Muscle layer of colon (tissue), 2 donors: ENCODE measurements around the gene LYZL1.
"Not testable (repeated sequence)": the region's sequence is repeated elsewhere in the genome, so short reads cannot be mapped to it uniquely, and the experiment has no call there.

ENCODE experiments used
- H3K27ac ChIP-seq: one replicate; pipeline ENCODE4 v1.7.0; 2013; ENCODE audit warnings: low read depth, mild to moderate bottlenecking, low read length, moderate library complexity
- H3K27me3 ChIP-seq, 2 donors: one replicate each; pipeline ENCODE4 v1.7.0; 2013; ENCODE audit warnings: low read length in 2 of 2, mild to moderate bottlenecking in 2 of 2; ENCODE audit not compliant: insufficient read depth in 2 of 2, control insufficient read depth in 1 of 2
- H3K36me3 ChIP-seq: one replicate; pipeline ENCODE4 v1.7.0; 2013; ENCODE audit warnings: mild to moderate bottlenecking, low read length; ENCODE audit not compliant: insufficient read depth
- H3K4me1 ChIP-seq: one replicate; pipeline ENCODE4 v1.7.0; 2013; ENCODE audit warnings: mild to moderate bottlenecking, low read length; ENCODE audit not compliant: insufficient read depth
- H3K4me3 ChIP-seq, 2 donors: one replicate each; pipeline ENCODE4 v1.7.0; 2013; ENCODE audit warnings: low read length in 2 of 2, low read depth in 1 of 2, mild to moderate bottlenecking in 1 of 2, moderate library complexity in 1 of 2
- H3K9ac ChIP-seq: one replicate; pipeline ENCODE4 v1.7.0; 2013; ENCODE audit warnings: low read length
- H3K9me3 ChIP-seq: one replicate; pipeline ENCODE4 v1.7.0; 2013; ENCODE audit warnings: mild to moderate bottlenecking, low read length
- donor health status: abdominal sarcoma.
- donor health status: Adenocarcinoma of cecum.

The LYZL1 gene

DNA sequence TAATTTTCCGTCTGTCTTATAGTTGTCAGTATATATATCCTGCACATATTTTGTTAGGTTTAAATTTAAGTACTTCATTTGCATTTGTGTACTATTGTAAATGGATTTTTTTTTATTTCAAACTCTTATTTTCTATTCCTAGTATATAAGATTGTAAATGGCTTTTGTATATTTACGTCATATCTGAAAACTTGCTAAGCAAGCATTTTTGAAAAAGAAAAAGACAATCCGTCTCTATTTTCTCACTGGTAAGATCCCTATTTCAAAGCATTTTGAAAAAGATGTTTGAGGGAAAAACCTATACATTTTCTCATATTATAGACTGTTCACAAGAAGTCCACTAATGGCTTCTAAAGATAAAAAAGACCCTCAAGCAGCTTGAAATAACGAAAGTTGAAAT, 1.2 kb upstream of the LYZL1 start:
- no peaks in the 10 kb centered on the region for H3K4me1 ChIP-seq
- no peak overlapping the region for H3K4me3 ChIP-seq
- no peaks in the 10 kb centered on the region for H3K36me3 ChIP-seq
- no peaks in the 10 kb centered on the region for H3K27me3 ChIP-seq
- no peak overlapping the region for H3K9ac ChIP-seq
- no peak overlapping the region for H3K27ac ChIP-seq
- H3K9me3 ChIP-seq = no peaks in the 10 kb centered on the region

GRCh38 chr10:29291561-29291960, 2.7 kb downstream of the LYZL1 start:
- not testable (repeated sequence) for H3K36me3 ChIP-seq, H3K4me1 ChIP-seq, H3K9me3 ChIP-seq, H3K4me3 ChIP-seq, H3K27me3 ChIP-seq, H3K27ac ChIP-seq, H3K9ac ChIP-seq

DNA sequence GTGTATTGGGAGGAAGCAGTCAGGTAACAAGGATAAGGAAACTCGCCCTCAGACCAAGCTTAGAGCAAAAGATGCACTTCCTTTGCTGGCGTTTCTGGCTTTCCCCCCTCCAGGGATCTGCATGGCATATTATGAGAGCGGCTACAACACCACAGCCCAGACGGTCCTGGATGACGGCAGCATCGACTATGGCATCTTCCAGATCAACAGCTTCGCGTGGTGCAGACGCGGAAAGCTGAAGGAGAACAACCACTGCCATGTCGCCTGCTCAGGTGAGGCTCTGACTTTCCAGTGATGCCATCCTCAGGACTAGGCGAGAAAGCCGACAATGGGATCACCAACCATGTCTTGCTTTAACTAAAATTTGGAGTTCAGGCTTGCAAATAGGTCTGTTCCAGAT, 3.5 kb downstream of the LYZL1 start:
- not testable (repeated sequence) for H3K27me3 ChIP-seq, H3K4me1 ChIP-seq, H3K4me3 ChIP-seq, H3K27ac ChIP-seq, H3K9ac ChIP-seq, H3K36me3 ChIP-seq, H3K9me3 ChIP-seq

DNA sequence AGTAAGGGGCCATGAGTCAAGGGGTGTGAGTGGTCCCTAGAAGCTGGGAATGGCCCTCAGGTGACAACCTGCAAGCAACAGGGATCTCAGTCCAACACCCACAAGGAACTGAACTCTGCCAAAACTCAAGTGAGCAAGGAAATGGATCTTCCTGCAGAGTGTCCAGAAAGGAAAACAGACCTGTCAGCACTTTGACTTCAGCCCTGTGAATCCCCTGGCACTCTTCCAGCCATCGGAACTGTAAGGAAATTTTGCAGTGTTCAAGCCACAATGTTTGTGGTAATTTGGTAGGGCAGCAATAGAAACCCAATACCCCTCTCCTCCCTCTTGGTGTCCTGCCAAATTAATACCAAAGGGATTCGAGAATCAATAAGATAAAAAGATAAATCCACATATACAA, 6.9 kb downstream of the LYZL1 start:
- Histone ChIP-seq H3K27me3 (no peaks in the 10 kb centered on the region), H3K27ac (no peak overlapping the region), H3K4me1 (no peaks in the 10 kb centered on the region), H3K9me3 (peaks cover 4% of the 10 kb centered on the region), H3K4me3 (no peak overlapping the region), H3K9ac (no peak overlapping the region), H3K36me3 (no peaks in the 10 kb centered on the region)

DNA sequence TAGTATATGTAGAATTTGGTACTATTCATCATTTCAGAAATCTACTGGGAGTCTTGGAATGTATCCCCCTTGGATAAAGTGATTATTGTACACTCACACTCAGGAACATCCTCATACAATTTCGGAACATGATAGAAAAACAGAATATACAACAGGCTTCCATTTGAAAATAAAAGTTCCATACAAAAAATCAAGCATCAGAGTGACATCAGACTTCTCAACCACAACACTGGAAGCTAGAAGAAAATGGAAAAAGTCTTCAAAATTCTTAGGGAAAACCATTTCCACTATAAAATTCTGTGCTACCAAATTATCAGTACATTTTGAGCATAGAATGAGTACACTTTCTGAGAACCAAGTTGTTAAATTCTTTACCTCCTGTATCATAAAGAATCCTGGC, 8.8 kb downstream of the LYZL1 start:
- H3K27me3 ChIP-seq = no peaks in the 10 kb centered on the region
- no peak overlapping the region for H3K4me3 ChIP-seq
- H3K9me3 ChIP-seq = peaks cover 9% of the 10 kb centered on the region

GRCh38 chr10:29301359-29301910, 12.6 kb downstream of the LYZL1 start:
- no peaks in the 10 kb centered on the region for H3K4me1 ChIP-seq
- H3K9me3 ChIP-seq = peaks cover 9% of the 10 kb centered on the region
- H3K27me3 ChIP-seq = no peaks in the 10 kb centered on the region
- H3K27ac ChIP-seq = no peak overlapping the region
- no peaks in the 10 kb centered on the region for H3K36me3 ChIP-seq
- no peak overlapping the region for H3K4me3 ChIP-seq
- H3K9ac ChIP-seq = no peak overlapping the region

More for the DNA sequence above, 8.8 kb downstream of the LYZL1 start:
- Histone ChIP-seq H3K36me3 (no peaks in the 10 kb centered on the region), H3K27ac (no peak overlapping the region), H3K4me1 (no peaks in the 10 kb centered on the region), H3K9ac (no peak overlapping the region)

DNA sequence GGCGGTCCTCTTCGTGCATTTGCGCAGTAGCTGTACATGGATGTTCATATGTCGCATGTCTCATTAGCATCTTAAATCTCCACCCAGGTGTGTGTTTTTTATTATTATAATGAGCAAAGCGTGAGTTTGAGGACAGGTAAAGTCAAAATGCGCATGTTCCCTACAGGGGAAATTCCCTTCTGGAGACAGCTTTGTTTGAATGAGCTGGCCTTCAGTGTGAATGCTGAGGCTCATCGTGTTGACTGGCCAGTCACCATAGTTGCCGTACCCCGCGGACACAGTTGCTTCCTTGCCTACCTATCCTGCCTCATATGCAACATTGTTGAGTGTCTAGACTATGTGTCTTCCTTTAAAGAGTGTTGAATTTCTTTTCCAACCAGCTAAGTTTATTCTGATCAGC, 13.6 kb downstream of the LYZL1 start:
- Histone ChIP-seq H3K27ac (no peak overlapping the region), H3K27me3 (no peaks in the 10 kb centered on the region), H3K4me3 (no peak overlapping the region), H3K4me1 (no peaks in the 10 kb centered on the region), H3K36me3 (no peaks in the 10 kb centered on the region), H3K9me3 (peaks cover 9% of the 10 kb centered on the region), H3K9ac (no peak overlapping the region)

DNA sequence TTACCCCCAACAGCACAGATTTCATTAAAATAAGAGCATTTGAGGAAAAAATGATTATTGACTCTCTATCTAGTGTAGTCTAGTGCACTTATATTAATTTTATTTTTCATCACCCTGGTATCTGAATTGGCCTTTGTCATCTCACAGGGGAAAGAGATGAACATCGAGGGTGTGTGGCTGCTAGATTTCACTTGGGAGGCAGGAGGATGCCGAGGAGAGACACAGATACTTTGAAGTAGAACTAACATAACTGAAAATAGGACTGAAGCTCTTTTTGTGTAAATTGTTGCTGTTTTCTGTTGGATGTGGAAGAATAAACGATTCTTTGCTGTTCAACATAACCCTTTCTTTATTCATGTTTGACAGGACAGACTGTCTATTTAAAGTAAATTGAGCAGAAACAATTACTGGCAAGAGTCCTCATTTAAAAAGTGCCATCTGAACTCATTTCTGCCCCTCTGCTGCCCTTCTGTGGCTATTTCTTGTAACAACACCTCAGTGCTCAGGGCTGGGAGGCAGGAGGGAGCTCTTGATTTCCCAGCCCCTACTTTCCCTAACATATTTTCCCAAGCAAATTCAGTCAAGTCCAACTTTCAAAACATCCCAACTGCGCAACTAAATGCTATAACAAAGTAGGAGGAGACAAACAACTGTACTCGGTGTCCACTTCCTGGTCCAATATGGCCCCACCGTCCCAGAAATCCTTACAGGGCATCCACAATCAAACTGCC, 15.6 kb downstream of the LYZL1 start:
- Histone ChIP-seq H3K27ac (no peak overlapping the region), H3K27me3 (no peaks in the 10 kb centered on the region), H3K36me3 (no peaks in the 10 kb centered on the region), H3K9ac (no peak overlapping the region), H3K9me3 (peaks cover 4% of the 10 kb centered on the region), H3K4me3 (no peak overlapping the region), H3K4me1 (no peaks in the 10 kb centered on the region)

- Histone ChIP-seq H3K9ac (no peak overlapping the region), H3K9me3 (peaks cover 4% of the 10 kb centered on the region), H3K36me3 (no peaks in the 10 kb centered on the region), H3K4me3 (no peak overlapping the region), H3K4me1 (no peaks in the 10 kb centered on the region), H3K27me3 (no peaks in the 10 kb centered on the region), H3K27ac (no peak overlapping the region)
These were observed 16.1 kb downstream of the LYZL1 start for GRCh38 chr10:29304995-29305335.

DNA sequence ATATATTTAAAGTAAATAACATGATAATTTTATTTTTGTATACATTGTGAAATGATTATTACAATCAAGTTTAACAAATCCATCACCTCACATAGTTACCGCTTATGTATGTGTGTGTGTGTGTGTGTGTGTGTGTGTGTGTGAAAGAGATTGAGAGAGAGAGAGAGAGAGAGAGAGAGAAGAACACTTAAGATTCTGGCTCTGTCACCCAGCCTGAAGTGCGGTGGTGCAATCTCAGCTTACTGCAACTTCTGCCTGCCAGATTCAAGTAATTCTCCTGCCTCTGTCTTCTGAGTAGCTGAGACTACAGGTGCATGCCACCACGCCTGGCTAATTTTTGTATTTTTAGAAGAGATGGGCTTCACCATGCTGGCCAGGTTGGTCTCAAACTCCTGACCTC, 17.8 kb downstream of the LYZL1 start:
- no peak overlapping the region for H3K4me3 ChIP-seq
- no peak overlapping the region for H3K27ac ChIP-seq
- no peaks in the 10 kb centered on the region for H3K36me3 ChIP-seq
- H3K9ac ChIP-seq = no peak overlapping the region
- H3K9me3 ChIP-seq = no peaks in the 10 kb centered on the region
- H3K27me3 ChIP-seq = no peaks in the 10 kb centered on the region
- H3K4me1 ChIP-seq = no peaks in the 10 kb centered on the region

- H3K27ac ChIP-seq, H3K4me1 ChIP-seq, H3K4me3 ChIP-seq, H3K9me3 ChIP-seq, H3K9ac ChIP-seq, H3K27me3 ChIP-seq, H3K36me3 ChIP-seq: not testable (repeated sequence)
These were observed 19.3 kb downstream of the LYZL1 start for GRCh38 chr10:29308142-29308541.

DNA sequence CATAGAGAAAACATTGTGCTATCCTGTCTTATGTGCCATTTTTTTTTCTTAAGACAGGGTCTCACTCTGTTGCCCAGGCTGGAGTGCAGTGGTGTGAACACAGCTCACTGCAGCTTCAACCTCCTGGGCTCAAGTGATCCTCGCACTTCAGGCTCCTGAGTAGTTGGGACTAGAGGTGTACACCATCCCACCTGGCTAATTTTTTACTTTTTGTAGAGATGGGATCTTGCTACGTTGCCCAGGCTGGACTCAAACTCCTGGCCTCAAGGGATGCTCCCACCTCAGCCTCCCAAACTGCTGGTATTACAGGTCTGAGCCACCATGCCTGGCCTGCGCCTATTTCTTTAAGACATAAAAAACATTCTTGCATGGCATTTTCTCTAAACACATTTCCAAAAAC, 20.6 kb downstream of the LYZL1 start:
- Histone ChIP-seq H3K4me3 (no peak overlapping the region), H3K27ac (no peak overlapping the region), H3K36me3 (no peaks in the 10 kb centered on the region), H3K9ac (no peak overlapping the region), H3K9me3 (no peaks in the 10 kb centered on the region), H3K27me3 (no peaks in the 10 kb centered on the region), H3K4me1 (no peaks in the 10 kb centered on the region)
